Fibroblast of peridontal ligament (primary cell): Measurements from ENCODE around the gene FNIP1.
"Not testable (repeated sequence)": the region's sequence is repeated elsewhere in the genome, so short reads cannot be mapped to it uniquely, and the experiment has no call there.

Experiments used
- DNase-seq: peaks from one replicate; pipeline ENCODE4 v3.0.0-alpha.2; 2010; ENCODE audit errors: extremely low read depth

The FNIP1 gene

GRCh38 chr5:131749723-131750470 lies 46.9 kb downstream of the FNIP1 start:
- DNase-seq, result no peak

GRCh38 chr5:131749138-131749537 lies 47.7 kb downstream of the FNIP1 start:
- DNase-seq, result peak; percentile 24

- DNase-seq, result peak; percentile 48
Measured at GRCh38 chr5:131747180-131748105, 49.4 kb downstream of the FNIP1 start.

- DNase-seq, result no peak
Measured at GRCh38 chr5:131746423-131746822, 50.4 kb downstream of the FNIP1 start.

GRCh38 chr5:131745703-131746102 lies 51.1 kb downstream of the FNIP1 start:
- DNase-seq, result no peak

- no peak for DNase-seq
Measured at GRCh38 chr5:131745155-131745554, 51.7 kb downstream of the FNIP1 start.

GRCh38 chr5:131740477-131740876 lies 56.3 kb downstream of the FNIP1 start:
- DNase-seq, result no peak

- DNase-seq, result no peak
Measured at GRCh38 chr5:131735393-131735792, 61.4 kb downstream of the FNIP1 start.

GRCh38 chr5:131734939-131735338 lies 61.9 kb downstream of the FNIP1 start:
- DNase-seq, result not testable (repeated sequence)

GRCh38 chr5:131729292-131729691 lies 67.5 kb downstream of the FNIP1 start:
- not testable (repeated sequence) for DNase-seq

GRCh38 chr5:131724089-131724488 lies 72.7 kb downstream of the FNIP1 start:
- DNase-seq, result not testable (repeated sequence)

GRCh38 chr5:131720714-131721113 lies 76.1 kb downstream of the FNIP1 start:
- peak; percentile 17 for DNase-seq

GRCh38 chr5:131719564-131719963 lies 77.3 kb downstream of the FNIP1 start:
- DNase-seq, result no peak

GRCh38 chr5:131718487-131719014 lies 78.3 kb downstream of the FNIP1 start:
- peak; percentile 29 for DNase-seq

GRCh38 chr5:131717164-131717563 lies 79.7 kb downstream of the FNIP1 start:
- DNase-seq, result not testable (repeated sequence)

GRCh38 chr5:131716650-131717049 lies 80.2 kb downstream of the FNIP1 start:
- DNase-seq, result no peak

GRCh38 chr5:131710391-131710790 lies 86.4 kb downstream of the FNIP1 start:
- no peak for DNase-seq

GRCh38 chr5:131709043-131709442 lies 87.8 kb downstream of the FNIP1 start:
- DNase-seq, result no peak

- no peak for DNase-seq
Measured at GRCh38 chr5:131706281-131706680, 90.5 kb downstream of the FNIP1 start.

GRCh38 chr5:131694926-131695325 lies 101.9 kb downstream of the FNIP1 start:
- no peak for DNase-seq

GRCh38 chr5:131693894-131694293 lies 102.9 kb downstream of the FNIP1 start:
- DNase-seq, result no peak

- DNase-seq, result peak; percentile 12
Measured at GRCh38 chr5:131685516-131686171, 111.2 kb downstream of the FNIP1 start.
